A204.1 (cell line): ENCODE results near the gene MEST.
"Not testable (repeated sequence)": the region's sequence is repeated elsewhere in the genome, so short reads cannot be mapped to it uniquely, and the experiment has no call there.

ENCODE experiments used
- FAIRE-seq: peaks from 2 replicates; lab custom pipeline; 2012; peaks lifted over from hg19 to GRCh38; lab: Jason Lieb, UNC

MEST gene

GRCh38 chr7:130523519-130524125 lies 31.7 kb downstream of the MEST start:
- FAIRE-seq: not testable (repeated sequence)

DNA sequence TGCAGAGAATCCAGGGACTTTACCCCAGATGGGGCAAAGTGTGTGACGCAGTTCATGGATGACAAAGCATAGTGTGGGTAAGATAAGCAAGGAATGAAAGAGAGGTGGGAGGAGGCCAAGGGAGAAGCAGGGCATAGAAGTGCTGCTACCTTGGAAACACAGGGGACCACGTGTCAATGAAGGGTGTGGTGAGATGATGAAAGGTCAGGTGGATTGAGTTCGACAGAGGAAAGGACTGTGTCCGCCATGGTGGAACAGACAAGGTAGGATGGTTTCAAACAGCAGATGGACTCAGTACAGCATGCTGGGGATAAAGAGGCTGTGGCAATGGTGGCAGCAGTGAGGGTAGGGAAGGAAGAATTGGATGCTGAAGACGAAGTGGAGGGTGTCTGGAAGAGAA lies 32.7 kb downstream of the MEST start:
- no peak for FAIRE-seq

DNA sequence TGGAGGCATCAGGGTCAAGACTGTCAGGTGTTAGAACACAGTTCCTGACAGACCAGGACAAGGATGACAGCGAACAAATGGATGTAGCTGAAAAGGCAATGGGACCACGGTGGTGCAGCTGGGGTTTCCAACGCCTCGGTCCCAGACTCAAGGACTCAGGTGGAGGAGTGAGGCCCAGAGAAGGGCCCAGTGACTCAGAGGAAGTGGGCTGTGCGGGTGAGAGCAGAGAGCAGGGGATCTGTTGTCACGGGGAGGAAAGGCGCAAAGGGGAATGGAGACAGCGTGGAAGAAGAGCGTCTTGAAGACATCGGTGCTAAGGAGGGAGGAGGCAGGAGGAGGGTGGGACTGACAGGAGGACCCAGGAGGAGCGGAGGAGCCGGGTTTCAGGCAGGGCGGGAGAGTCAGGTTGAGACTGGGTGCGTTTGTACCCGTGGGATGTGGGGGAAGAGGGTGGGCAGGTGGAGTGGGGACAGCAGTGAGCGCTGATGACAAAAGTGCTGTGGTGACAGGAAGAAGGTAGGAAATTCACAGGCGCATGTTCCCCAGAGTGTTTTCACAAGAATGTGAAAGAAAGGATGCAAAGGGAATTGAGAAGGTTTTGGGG lies 36.0 kb downstream of the MEST start:
- FAIRE-seq: not testable (repeated sequence)

GRCh38 chr7:130529417-130529816 lies 37.5 kb downstream of the MEST start:
- no peak for FAIRE-seq

DNA sequence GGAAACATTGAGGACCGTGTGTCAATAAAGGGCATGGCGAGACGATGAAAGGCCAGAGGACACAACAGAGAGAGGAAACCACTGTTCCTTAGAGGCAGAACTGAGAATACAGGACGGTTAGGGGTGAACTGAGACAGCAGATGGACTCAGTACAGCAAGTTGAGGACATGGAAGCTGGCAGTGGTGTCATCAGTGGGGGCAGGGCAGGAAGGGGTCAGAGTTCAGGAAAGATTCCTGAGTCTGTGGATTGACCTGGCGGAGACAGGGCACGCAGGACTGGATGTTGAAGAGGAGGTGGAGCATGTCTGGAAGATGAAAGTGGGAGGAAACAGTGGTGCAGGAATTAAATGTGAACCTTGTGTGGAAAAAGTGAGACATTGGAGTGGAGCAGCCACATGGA lies 46.0 kb downstream of the MEST start:
- not testable (repeated sequence) for FAIRE-seq

DNA sequence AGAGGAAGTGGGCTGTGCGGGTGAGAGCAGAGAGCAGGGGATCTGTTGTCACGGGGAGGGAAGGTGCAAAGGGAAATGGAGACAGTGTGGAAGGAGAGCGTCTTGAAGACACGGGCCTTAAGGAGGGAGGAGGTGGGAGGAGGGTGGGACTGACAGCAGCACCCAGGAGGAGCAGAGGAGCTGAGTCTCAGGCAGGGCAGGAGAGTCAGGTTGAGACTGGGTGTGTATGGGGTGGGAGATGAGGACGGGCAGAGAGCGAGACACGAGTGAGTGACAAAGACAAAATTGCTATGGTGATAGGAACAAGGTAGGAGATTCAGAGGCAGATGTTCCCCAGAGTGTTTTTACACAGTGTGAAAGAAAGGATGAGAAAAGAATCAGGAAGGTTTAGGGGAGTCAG lies 49.4 kb downstream of the MEST start:
- FAIRE-seq: not testable (repeated sequence)

DNA sequence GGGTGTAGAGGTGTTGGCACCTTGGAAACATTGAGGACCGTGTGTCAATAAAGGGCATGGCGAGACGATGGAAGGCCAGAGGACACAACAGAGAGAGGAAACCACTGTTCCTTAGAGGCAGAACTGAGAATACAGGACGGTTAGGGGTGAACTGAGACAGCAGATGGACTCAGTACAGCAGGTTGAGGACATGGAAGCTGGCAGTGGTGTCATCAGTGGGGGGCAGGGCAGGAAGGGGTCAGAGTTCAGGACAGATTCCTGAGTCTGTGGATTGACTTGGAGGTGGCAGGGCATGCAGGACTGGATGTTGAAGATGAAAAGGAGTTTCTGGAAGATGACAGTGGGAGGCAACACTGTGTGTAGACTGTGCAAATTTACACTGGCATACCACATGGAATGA lies 50.4 kb downstream of the MEST start:
- not testable (repeated sequence) for FAIRE-seq

DNA sequence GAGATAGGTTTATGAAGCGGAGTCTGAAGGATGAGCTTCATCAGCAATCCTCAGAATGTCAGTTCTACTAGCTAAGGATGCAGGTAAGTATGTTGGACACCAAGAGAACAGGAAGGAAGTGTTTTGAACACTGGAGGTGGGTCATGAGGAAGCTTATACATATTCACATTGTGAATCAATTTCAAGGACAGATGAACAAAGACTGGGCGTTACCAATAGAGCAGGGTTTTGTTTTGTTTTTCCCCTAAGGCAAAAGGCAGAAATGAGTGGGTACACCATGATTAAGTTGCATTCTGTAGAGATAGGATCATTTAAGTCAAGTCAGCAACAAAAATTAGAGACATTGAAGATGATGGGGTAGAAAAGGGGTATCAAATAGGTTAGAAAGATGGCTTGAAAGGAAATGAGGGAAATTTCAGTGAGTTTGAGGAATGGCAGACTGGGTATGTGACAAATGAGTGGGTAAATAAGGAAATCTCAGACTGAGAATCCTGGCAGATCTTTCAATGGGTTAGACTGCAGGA lies 51.7 kb downstream of the MEST start:
- no peak for FAIRE-seq

GRCh38 chr7:130544356-130544755 lies 52.5 kb downstream of the MEST start:
- no peak for FAIRE-seq

- no peak for FAIRE-seq
Measured at GRCh38 chr7:130553398-130554029, 61.6 kb downstream of the MEST start.

DNA sequence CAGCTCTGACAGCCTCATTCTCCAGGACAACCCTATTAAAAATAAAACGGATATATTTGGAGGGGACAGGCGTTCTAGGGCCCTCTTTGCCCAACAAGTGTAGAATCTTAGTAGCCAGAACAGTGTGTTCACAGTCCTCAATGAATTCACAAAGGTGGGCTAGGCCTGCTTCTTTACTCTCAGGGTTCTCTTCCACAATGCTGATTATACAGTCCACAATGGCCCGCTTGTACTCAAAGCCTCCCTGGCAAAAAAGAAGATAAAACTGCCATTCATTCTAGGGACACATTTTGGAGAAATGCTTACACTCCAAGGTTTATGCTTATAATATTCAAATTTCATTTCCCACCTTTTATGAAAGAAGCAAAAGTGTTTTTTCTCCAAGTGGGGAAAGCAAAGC lies 62.6 kb downstream of the MEST start:
- FAIRE-seq: no peak
